GM12875 (cell line): ENCODE measurements around the gene PLIN4.

Experiments used
- H3K4me3 ChIP-seq: one replicate; pipeline ENCODE4 v1.5.1; 2011; ENCODE audit warnings: low read depth, low read length, control low read depth
- CTCF ChIP-seq: IDR thresholded peaks from 2 replicates; pipeline ENCODE4 v1.5.1; 2011; ENCODE audit warnings: low read depth, mild to moderate bottlenecking, control low read depth, inconsistent platforms, low read length, moderate library complexity, borderline replicate concordance; ENCODE audit not compliant: insufficient read depth

PLIN4 gene

GRCh38 chr19:4483385-4483784, 34.9 kb downstream of the PLIN4 start:
- TF ChIP-seq CTCF = no peak
- H3K4me3 ChIP-seq = no peak overlapping the region

- TF ChIP-seq CTCF = no peak
- H3K4me3 ChIP-seq = no peak overlapping the region
Observed at GRCh38 chr19:4482721-4483364, 35.4 kb downstream of the PLIN4 start.

GRCh38 chr19:4477034-4477801, 41.1 kb downstream of the PLIN4 start:
- H3K4me3 ChIP-seq = no peak overlapping the region
- no peak for TF ChIP-seq CTCF

- H3K4me3 ChIP-seq = peak overlapping the region; percentile 82
- TF ChIP-seq CTCF = no peak
Observed at GRCh38 chr19:4474514-4475022, 43.7 kb downstream of the PLIN4 start.

GRCh38 chr19:4473763-4474513, 44.3 kb downstream of the PLIN4 start:
- no peak for TF ChIP-seq CTCF
- H3K4me3 ChIP-seq = peak overlapping the region; percentile 82

- TF ChIP-seq CTCF = no peak
- peak overlapping the region; percentile 82 for H3K4me3 ChIP-seq
Observed at GRCh38 chr19:4473011-4473762, 45.1 kb downstream of the PLIN4 start.
